Activated T-helper 17 cell treated with anti-CD3 and anti-CD28 coated beads, Interleukin-2, amount 50 U/mL, for 72 hours (primary cell): ENCODE data around the gene OLFM2. TPM values are rescaled to one million over a fixed set of nuclear protein-coding genes. Genes with fewer than 3 reads are reported as not detected.
A peak's percentile ranks its signal among the peaks of the same experiment; 100 is the strongest.
"Not testable (repeated sequence)": the region's sequence is repeated elsewhere in the genome, so short reads cannot be mapped to it uniquely, and the experiment has no call there.

Source experiments
- ATAC-seq: fragments of 150-1000 bp; cut with Tn5 transposase; replicated peaks from 2 replicates; pipeline ENCODE4 v1.10.0; 2021; ENCODE audit warnings: mild to moderate bottlenecking, moderate library complexity
- H3K27ac Mint-ChIP-seq: one replicate; pipeline ENCODE4 v1.8.0; 2022; ENCODE audit warnings: mixed read lengths
- H3K27me3 Mint-ChIP-seq: one replicate; pipeline ENCODE4 v1.8.0; 2022; ENCODE audit warnings: mixed read lengths
- H3K36me3 Mint-ChIP-seq: one replicate; pipeline ENCODE4 v1.8.0; 2022; ENCODE audit warnings: low read depth, mild to moderate bottlenecking, mixed read lengths
- H3K4me1 Mint-ChIP-seq: one replicate; pipeline ENCODE4 v1.8.0; 2022; ENCODE audit warnings: mixed read lengths
- H3K4me3 Mint-ChIP-seq: one replicate; pipeline ENCODE4 v1.8.0; 2022; ENCODE audit warnings: mild to moderate bottlenecking, mixed read lengths
- H3K9me3 Mint-ChIP-seq: one replicate; pipeline ENCODE4 v1.8.0; 2022; ENCODE audit warnings: mixed read lengths
- total RNA-seq, 2 donors: library from RNA; stranded (reverse); gene quantifications; one replicate each; pipeline ENCODE4 v1.2.3, GENCODE V29; 2022

OLFM2 gene
- total RNA-seq, 2 donors from 2014 or later: 1.6 to 7.4 TPM

DNA sequence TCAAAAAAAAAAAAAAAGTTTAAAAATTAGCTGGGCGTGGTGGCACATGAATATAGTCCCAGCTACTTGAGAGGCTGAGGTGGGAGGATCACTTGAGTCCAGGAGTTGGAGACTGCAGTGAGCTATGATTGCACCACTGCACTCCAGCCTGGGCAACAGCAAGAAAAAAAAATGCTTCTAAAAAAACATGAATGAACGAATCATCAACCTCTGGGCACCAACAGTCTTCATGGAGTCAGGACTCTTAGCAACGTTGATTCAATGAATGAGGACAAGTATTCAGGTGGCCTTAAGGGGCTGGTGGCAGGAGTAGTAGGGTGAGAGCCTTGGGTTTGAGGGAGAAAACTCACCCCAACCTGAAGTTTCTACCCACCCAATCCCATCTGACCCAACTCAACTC lies 20.6 kb upstream of the OLFM2 start:
- Mint-ChIP-seq H3K9me3 (no peaks in the 10 kb centered on the region), H3K4me3 (no peak overlapping the region), H3K27me3 (no peaks in the 10 kb centered on the region), H3K27ac (no peak overlapping the region), H3K4me1 (no peaks in the 10 kb centered on the region), H3K36me3 (peaks cover 10% of the 10 kb centered on the region)
- no peak for ATAC-seq

DNA sequence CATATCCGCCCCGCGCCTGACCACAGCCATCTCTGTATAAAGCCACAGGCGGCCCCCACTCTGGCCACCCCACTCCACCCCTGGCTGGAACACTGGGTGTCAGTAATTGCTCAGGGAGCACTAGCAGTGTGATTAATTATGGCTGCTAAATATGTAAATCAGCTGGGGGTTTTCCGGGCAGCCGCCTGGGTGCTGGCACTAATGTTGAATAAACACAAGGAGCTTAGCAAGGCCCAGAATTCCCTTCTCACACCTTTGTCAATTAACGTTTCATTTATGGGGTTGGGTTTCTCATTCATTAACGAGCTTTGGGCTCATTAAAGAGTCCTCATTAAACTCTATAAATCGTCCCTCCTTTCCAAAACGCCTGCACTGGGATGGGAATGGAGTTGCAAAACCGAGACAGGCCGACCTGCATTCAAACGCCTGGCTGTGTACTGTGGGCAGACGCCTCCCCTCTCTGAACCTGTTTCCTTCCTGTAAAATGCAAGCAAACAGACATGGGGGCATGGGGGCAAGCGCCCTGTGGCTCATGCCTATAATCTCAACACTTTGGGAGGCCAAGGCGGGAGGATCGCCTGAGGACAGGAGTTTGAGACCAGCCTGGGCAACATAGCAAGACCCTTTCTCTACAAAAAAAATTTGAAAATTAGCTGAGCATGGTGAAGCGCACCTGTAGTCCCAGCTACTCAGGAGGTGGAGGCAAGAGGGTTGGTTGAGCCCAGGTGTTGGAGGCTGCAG lies 17.7 kb upstream of the OLFM2 start:
- Mint-ChIP-seq H3K9me3 (no peaks in the 10 kb centered on the region), H3K36me3 (no peaks in the 10 kb centered on the region), H3K4me3 (no peak overlapping the region), H3K27me3 (no peaks in the 10 kb centered on the region), H3K4me1 (no peaks in the 10 kb centered on the region), H3K27ac (no peak overlapping the region)
- ATAC-seq: no peak

DNA sequence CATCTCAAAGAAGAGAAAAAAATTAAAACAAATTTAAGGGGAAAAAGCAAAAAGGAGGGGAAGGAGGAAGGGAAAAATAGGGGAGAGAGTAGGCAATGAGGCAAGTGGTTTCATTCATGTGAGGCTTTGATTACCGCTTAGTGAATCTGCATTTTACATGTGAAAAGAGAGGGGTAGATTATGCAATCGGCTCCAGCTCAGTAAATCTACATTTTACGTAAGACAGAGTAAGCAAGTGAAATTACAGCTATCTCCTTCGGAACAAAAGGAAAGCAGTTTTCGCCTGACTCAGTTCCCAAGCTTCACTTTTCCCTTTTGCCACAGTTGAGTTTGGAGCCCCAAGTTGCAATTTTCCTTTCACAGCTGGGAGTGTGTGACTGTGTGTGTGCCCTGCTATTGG lies 16.0 kb upstream of the OLFM2 start:
- Mint-ChIP-seq H3K9me3 (no peaks in the 10 kb centered on the region), H3K4me1 (no peaks in the 10 kb centered on the region), H3K27ac (no peak overlapping the region), H3K27me3 (no peaks in the 10 kb centered on the region), H3K36me3 (no peaks in the 10 kb centered on the region), H3K4me3 (no peak overlapping the region)
- no peak for ATAC-seq

DNA sequence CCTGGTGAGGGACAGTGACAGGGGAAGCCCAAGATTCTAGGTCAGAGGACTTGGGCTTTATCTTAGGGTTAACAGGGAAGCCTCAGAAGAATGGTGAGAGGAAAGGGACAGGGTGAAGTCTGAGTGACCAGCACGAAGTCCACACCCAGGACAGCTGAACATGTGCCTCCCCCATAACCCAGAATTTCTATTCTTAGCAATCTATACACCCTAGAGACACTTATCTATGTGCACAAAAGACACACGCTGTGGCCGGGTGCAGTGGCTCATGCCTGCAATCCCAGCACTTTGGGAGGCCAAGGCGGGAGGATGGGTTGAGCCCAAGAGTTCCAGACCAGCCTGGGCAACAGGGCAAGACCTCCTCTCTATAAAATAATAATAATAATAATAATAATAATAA lies 11.1 kb upstream of the OLFM2 start:
- peaks cover 8% of the 10 kb centered on the region for H3K4me1 Mint-ChIP-seq
- H3K27me3 Mint-ChIP-seq: peaks cover 5% of the 10 kb centered on the region
- ATAC-seq: no peak
- H3K36me3 Mint-ChIP-seq: no peaks in the 10 kb centered on the region
- no peak overlapping the region for H3K27ac Mint-ChIP-seq
- H3K9me3 Mint-ChIP-seq: no peaks in the 10 kb centered on the region
- no peak overlapping the region for H3K4me3 Mint-ChIP-seq

DNA sequence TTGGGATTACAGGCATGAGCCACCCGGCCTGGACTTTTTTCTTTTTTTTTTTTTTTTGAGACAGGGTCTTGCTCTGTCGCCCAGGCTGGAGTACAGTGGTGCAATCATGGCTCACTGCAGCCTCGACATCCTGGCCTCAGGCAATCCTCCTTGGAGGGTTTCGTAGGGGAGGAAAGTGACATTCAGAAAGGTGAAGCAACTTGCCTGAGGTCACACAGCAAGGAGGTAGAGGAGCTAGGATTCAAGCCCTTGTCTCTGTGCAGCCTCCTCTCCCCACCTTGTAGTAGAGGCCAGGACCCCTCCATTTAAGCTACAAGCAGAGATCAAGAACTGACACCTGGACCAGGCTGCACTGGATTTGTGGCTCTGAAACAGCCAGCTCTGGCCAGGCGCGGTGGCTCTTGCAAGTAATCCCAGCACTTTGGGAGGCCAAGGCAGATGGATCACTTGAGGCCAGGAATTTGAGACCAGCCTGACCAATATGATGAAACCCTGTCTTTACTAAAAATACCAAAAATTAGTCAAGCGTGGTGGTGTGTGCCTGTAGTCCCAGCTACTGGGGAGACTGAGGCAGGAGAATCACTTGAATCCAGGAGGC lies 10.3 kb upstream of the OLFM2 start:
- H3K4me3 Mint-ChIP-seq, H3K36me3 Mint-ChIP-seq, H3K9me3 Mint-ChIP-seq, ATAC-seq, H3K27me3 Mint-ChIP-seq, H3K4me1 Mint-ChIP-seq, H3K27ac Mint-ChIP-seq: not testable (repeated sequence)

DNA sequence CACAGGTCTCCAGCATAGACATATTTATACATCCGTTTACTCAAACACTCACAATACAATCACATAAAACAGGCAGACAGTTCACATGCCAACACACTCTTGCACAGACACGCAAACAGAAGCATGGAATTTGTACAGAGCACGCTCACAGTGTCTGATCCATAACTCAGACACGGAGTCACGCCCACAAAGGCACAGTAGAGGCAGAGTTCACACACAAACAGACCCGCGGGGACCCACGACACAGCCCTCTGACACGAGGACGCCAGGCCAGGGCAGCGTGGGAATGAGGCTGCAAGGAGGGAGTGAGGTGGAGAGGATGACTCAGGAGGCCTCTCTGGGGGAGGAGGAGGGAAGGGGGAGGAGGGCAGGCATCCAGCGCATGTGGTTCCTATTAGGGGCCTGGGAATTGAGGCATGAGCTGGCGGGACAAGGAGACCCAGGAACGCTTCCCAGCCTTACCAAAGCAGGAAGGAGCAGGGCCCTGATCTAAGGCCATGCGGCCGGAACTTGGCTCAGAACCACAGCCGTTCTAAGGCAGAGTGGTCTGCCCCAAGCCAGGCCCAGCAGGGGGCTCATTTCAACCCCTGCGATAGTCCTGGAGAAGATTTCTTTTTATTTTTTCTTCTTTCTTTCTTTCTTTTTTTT lies 9.1 kb upstream of the OLFM2 start:
- peaks cover 8% of the 10 kb centered on the region for H3K27me3 Mint-ChIP-seq
- ATAC-seq: peak; percentile 32
- peak overlapping the region; percentile 16 for H3K27ac Mint-ChIP-seq
- H3K4me3 Mint-ChIP-seq: no peak overlapping the region
- peaks cover 8% of the 10 kb centered on the region for H3K4me1 Mint-ChIP-seq
- H3K36me3 Mint-ChIP-seq: no peaks in the 10 kb centered on the region
- H3K9me3 Mint-ChIP-seq: peaks cover 3% of the 10 kb centered on the region

DNA sequence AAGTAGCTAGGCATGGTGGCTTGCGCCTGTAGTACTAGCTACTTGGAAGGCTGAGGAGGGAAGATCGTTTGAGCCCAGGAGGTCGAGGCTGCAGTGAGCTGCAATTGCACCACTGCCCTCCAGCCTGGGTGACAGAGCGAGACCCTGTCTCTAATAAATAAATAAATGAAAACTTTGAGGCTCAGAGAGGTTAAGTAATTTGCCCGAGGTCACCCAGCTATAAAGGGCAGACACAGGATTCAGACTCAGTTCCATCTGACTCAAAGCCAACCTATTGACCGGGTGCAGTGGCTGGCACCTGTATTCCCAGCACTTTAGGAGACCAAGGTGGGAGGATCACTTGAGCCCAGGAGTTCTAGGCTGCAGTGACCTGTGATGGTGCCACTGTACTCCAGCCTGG lies 7.4 kb upstream of the OLFM2 start:
- H3K4me3 Mint-ChIP-seq: no peak overlapping the region

DNA sequence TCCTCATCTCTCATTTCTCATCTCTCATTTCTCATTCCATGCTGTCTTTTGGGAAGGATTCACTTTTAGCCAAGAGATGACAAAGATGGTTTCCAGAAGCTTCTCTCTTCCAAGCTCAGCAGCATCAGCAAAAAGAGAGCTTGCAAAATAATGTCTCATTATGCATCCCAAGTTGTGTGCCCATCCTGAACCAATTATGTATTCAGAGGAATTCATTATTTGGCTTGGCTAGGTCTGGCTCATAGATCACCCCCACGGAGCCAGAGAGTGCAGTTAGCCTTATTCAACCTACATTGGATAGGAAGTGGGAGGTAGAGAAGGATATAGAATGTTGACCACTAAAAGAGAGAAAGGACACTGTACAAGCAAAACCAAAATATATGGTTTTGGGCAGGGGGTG lies 5.4 kb upstream of the OLFM2 start:
- Mint-ChIP-seq H3K27ac (no peak overlapping the region), H3K36me3 (no peaks in the 10 kb centered on the region), H3K9me3 (peaks cover 3% of the 10 kb centered on the region), H3K27me3 (peaks cover 16% of the 10 kb centered on the region), H3K4me3 (no peak overlapping the region), H3K4me1 (peaks cover 14% of the 10 kb centered on the region)
- no peak for ATAC-seq

More for the DNA sequence above, 7.4 kb upstream of the OLFM2 start:
- Mint-ChIP-seq H3K9me3 (peaks cover 3% of the 10 kb centered on the region), H3K27ac (no peak overlapping the region), H3K27me3 (peaks cover 8% of the 10 kb centered on the region), H3K36me3 (no peaks in the 10 kb centered on the region), H3K4me1 (peaks cover 8% of the 10 kb centered on the region)
- no peak for ATAC-seq

DNA sequence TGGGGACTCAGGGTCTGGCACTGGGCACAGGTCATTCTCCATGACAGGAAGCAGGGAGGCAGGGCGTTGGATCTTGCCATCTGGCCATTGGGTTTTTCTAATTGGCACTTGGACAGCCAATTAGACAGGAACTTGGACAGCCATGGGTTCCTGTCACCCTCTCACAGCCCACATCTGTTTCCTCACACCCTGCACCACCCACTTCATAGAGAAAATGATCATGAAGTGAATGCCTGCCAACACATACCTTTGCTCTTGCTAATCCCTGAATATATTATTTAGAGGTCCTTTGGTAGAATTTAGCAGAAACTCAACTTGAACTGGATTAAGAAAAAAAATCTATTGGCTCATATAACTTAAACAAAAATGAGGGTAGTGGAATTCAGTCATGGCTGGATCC lies 4.9 kb upstream of the OLFM2 start:
- peaks cover 3% of the 10 kb centered on the region for H3K9me3 Mint-ChIP-seq
- H3K4me1 Mint-ChIP-seq: peaks cover 14% of the 10 kb centered on the region

DNA sequence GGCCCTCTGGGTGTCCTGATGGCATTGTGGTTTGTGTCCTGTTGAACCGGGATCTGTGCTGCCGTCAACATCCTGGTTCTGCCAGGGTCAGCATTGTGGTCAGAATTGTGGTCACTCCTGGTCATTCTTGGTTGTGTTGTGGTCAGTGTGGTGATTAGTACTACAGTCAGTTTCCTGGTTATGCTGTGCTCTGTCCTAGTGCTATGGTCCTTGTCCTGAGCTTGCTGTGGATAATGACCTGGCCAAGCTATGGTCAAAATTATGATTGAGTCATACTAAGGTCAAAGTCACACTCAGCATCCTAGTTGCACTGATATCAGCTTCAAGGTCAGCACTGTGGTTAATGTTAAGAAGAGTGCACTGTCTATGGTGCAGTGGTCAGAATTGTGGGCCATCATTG lies 4.5 kb upstream of the OLFM2 start:
- ATAC-seq: no peak
- H3K36me3 Mint-ChIP-seq: no peaks in the 10 kb centered on the region
- H3K4me1 Mint-ChIP-seq: peaks cover 14% of the 10 kb centered on the region
- H3K27me3 Mint-ChIP-seq: peaks cover 18% of the 10 kb centered on the region
- no peak overlapping the region for H3K27ac Mint-ChIP-seq
- H3K4me3 Mint-ChIP-seq: no peak overlapping the region
- H3K9me3 Mint-ChIP-seq: peaks cover 3% of the 10 kb centered on the region

More for the DNA sequence above, 4.9 kb upstream of the OLFM2 start:
- Mint-ChIP-seq H3K27me3 (peaks cover 17% of the 10 kb centered on the region), H3K27ac (no peak overlapping the region), H3K36me3 (no peaks in the 10 kb centered on the region), H3K4me3 (no peak overlapping the region)
- no peak for ATAC-seq

DNA sequence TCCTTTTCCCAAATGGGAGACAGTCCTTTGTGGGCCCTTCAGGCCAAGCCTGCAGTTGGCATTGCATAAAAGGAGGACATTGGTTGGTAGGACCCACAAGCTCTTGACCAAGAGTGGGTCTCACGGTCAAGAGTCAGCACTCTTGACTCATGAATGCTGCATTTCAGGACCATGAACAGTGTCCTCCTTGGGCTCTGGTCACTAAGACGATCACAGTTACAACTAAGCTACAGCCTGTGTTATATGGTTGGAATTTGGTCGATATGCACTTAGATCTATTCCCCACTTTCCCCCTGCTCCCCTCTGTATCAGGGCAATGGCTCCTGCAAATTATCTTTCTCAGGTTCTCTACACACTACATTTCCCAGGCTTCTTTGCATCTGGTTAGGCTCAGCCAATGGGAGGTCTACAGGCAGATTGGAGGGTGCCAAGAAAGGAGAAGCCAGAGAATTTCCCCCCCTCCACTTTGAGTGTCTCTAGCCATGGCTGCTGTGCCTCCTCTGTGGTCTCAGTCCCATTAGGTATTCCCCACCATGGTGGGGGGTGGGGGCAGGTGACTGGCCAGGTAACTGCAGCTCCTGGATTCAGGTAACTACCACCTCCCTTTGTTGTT lies 3.1 kb upstream of the OLFM2 start:
- no peak overlapping the region for H3K27ac Mint-ChIP-seq
- no peak for ATAC-seq
- peaks cover 31% of the 10 kb centered on the region for H3K27me3 Mint-ChIP-seq
- no peak overlapping the region for H3K4me3 Mint-ChIP-seq
- peaks cover 20% of the 10 kb centered on the region for H3K4me1 Mint-ChIP-seq
- peaks cover 3% of the 10 kb centered on the region for H3K9me3 Mint-ChIP-seq
- no peaks in the 10 kb centered on the region for H3K36me3 Mint-ChIP-seq

DNA sequence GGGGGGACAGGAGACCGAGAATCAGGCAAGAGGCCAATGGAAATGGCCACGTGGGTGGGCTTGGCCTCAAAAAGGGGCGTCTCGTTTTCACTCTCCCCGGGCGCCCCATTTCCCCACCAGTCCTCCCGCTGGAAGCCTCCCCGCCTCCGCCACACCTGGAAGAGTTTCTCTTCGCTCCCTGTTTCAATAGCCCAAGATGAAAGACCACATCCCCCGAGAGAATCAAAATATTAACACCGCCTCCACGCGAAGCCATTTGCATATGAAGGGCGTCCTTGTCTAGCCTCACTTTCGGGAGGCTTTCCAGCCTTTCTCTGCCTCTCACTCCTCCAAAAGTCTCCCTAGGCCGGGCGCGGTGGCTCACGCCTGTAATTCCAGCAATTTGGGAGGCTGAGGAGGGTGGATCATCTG lies 691 bp upstream of the OLFM2 start:
- Mint-ChIP-seq H3K27ac (no peak overlapping the region), H3K4me1 (peaks cover 20% of the 10 kb centered on the region), H3K36me3 (no peaks in the 10 kb centered on the region), H3K27me3 (peaks cover 36% of the 10 kb centered on the region), H3K9me3 (peaks cover 3% of the 10 kb centered on the region), H3K4me3 (peak overlapping the region; percentile 49)
- ATAC-seq: no peak

DNA sequence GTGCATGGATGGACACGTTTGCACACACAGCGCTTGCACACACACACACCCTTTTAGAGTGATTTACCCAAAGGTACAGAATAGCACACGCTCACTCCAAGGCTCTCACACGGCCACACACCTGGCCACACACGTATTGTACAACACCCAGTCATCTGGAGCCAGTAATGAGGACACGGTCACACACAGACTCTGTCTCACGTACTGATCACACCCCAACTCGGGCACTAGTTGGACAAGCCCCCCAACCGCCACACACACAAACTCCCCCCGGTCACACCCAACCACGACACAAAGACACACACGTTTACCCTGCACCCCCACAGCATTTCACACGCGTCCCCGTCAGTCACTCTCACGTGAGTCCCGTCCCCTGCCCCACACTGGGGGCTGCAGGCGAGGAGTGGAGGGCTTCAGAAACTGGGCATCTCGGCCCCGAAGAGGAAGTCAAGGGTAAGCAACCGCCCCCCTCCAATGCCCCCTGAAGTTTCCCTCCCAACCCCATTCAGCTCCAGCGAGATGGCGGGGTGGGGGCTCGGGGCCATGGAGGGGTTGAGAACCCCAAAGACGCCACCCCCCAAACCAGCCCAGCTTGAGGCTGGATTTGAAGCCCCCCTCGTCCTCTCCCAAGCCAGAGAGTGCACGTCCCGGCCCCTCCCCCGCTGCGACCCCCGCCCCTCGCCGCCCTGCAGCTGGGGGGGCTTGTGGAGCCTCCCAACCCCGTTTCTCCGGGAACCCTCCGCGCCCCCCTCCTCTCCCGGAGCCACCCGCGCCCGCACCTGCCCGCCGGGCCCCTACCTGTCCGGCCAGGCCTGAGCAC lies 599 bp downstream of the OLFM2 start:
- H3K4me3 Mint-ChIP-seq: peak overlapping the region; percentile 70
- no peak for ATAC-seq
- no peak overlapping the region for H3K27ac Mint-ChIP-seq
- H3K9me3 Mint-ChIP-seq: no peaks in the 10 kb centered on the region
- H3K27me3 Mint-ChIP-seq: peaks cover 37% of the 10 kb centered on the region
- no peaks in the 10 kb centered on the region for H3K36me3 Mint-ChIP-seq
- peaks cover 24% of the 10 kb centered on the region for H3K4me1 Mint-ChIP-seq
